GM10248 (cell line): ENCODE data around the gene MVB12B.

Experiments
- CTCF ChIA-PET: fragments of 300-600 bp; sonication (Branson Sonifier 250); formaldehyde crosslinking; extraction: SDS; loops from one replicate; lab custom pipeline; 2021; ENCODE audit warnings: antibody characterized with exemption; lab: Yijun Ruan, JAX
- POLR2A ChIA-PET: fragments of 350-650 bp; sonication (Branson Sonifier 250); formaldehyde crosslinking; extraction: SDS; loops from one replicate; lab custom pipeline; 2020; ENCODE audit warnings: antibody characterized with exemption; lab: Yijun Ruan, JAX
- DNase-seq: peaks from one replicate; pipeline ENCODE4 v3.0.0; 2012; ENCODE audit errors: extremely low spot score
- CTCF ChIP-seq: IDR thresholded peaks from 2 replicates; pipeline ENCODE4 v1.5.1; 2012; ENCODE audit warnings: mild to moderate bottlenecking, low read depth; ENCODE audit errors: extremely low read depth, missing control alignments, control extremely low read depth

MVB12B gene

GRCh38 chr9:126318858-126319257 is 7.8 kb upstream of the MVB12B start:
- ChIA-PET POLR2A (no interaction called here), CTCF (interaction anchor here (1.0 kb wide), 1 partner anchor 17 kb away, joined by 3 read pairs; no protein-coding TSS in a partner anchor)
- no peak for DNase-seq
- TF ChIP-seq CTCF: no peak

GRCh38 chr9:126319671-126320070 is 7.0 kb upstream of the MVB12B start:
- ChIA-PET POLR2A (no interaction called here), CTCF (no interaction called here)
- no peak for DNase-seq
- TF ChIP-seq CTCF: no peak

GRCh38 chr9:126320158-126320922 is 6.3 kb upstream of the MVB12B start:
- TF ChIP-seq CTCF: no peak
- CTCF ChIA-PET: interaction anchor here (0.7 to 1.5 kb wide), 4 partner anchors 16 to 79 kb away, joined by 3 to 4 read pairs (median 4); no protein-coding TSS in a partner anchor
- POLR2A ChIA-PET: no interaction called here
- no peak for DNase-seq

GRCh38 chr9:126321742-126322141 is 4.9 kb upstream of the MVB12B start:
- no peak for TF ChIP-seq CTCF
- DNase-seq: no peak
- CTCF ChIA-PET: interaction anchor here (1.3 to 1.5 kb wide), 2 partner anchors 20 to 40 kb away, joined by 3 to 4 read pairs; no protein-coding TSS in a partner anchor
- POLR2A ChIA-PET: no interaction called here

- ChIA-PET POLR2A (no interaction called here), CTCF (interaction anchor here (0.9 kb wide), 1 partner anchor 8 kb away, joined by 4 read pairs; no protein-coding TSS in a partner anchor)
- no peak for TF ChIP-seq CTCF
- DNase-seq: no peak
Observed at GRCh38 chr9:126325821-126326220, 808 bp upstream of the MVB12B start.

- TF ChIP-seq CTCF: no peak
- ChIA-PET CTCF (interaction anchor here (0.9 to 1.6 kb wide), 6 partner anchors 9 to 172 kb away, joined by 3 to 4 read pairs (median 3); no protein-coding TSS in a partner anchor), POLR2A (no interaction called here)
- no peak for DNase-seq
Observed at GRCh38 chr9:126327006-126327713, 531 bp downstream of the MVB12B start.
